IPS DF 6.9 (cell line): Measurements from ENCODE around the gene PLD1.

ENCODE experiments used
- DNase-seq: peaks from one replicate; pipeline ENCODE4 v3.0.0-alpha.2; 2013; ENCODE audit warnings: low read depth, low spot score
- H3K27ac ChIP-seq: one replicate; pipeline ENCODE4 v1.5.1; 2013; ENCODE audit warnings: low read length, control low read depth
- H3K27me3 ChIP-seq: 2 replicates; pipeline ENCODE4 v1.6.1; 2013; ENCODE audit warnings: mild to moderate bottlenecking, low read length; ENCODE audit not compliant: control insufficient read depth, insufficient read depth
- H3K36me3 ChIP-seq: 2 replicates; pipeline ENCODE4 v1.6.1; 2013; ENCODE audit warnings: low read length; ENCODE audit not compliant: control insufficient read depth, insufficient read depth
- H3K4me1 ChIP-seq: 2 replicates; pipeline ENCODE4 v1.6.1; 2013; ENCODE audit warnings: low read length; ENCODE audit not compliant: control insufficient read depth, insufficient read depth
- H3K4me3 ChIP-seq: 2 replicates; pipeline ENCODE4 v1.5.1; 2013; ENCODE audit warnings: mild to moderate bottlenecking, low read length
- H3K9me3 ChIP-seq: 2 replicates; pipeline ENCODE4 v1.6.1; 2013; ENCODE audit warnings: low read length, inconsistent platforms; ENCODE audit not compliant: control insufficient read depth, insufficient read depth
- WGBS: extraction: QIAGEN DNeasy Blood & Tissue Kit; methylation state at CpG from one replicate; pipeline ENCODE4 v1.1.7; 2013; ENCODE audit warnings: mixed read lengths, missing lambda C conversion rate; ENCODE audit not compliant: insufficient read length, insufficient coverage; 5-methylcytosine and 5-hydroxymethylcytosine counted together

PLD1 gene

GRCh38 chr3:171685116-171685895 lies 125.0 kb downstream of the PLD1 start:
- Histone ChIP-seq H3K4me3 (no peak overlapping the region), H3K27ac (no peak overlapping the region), H3K27me3 (no peaks in the 10 kb centered on the region), H3K9me3 (no peaks in the 10 kb centered on the region), H3K36me3 (no peaks in the 10 kb centered on the region), H3K4me1 (no peaks in the 10 kb centered on the region)
- WGBS, result no CpG with 5 or more reads among the region's 6 CpGs
- DNase-seq, result no peak

GRCh38 chr3:171684221-171684620 lies 126.1 kb downstream of the PLD1 start:
- Histone ChIP-seq H3K4me3 (no peak overlapping the region), H3K9me3 (no peaks in the 10 kb centered on the region), H3K4me1 (no peaks in the 10 kb centered on the region), H3K36me3 (no peaks in the 10 kb centered on the region), H3K27me3 (no peaks in the 10 kb centered on the region), H3K27ac (no peak overlapping the region)
- no peak for DNase-seq
- WGBS, result no CpG with 5 or more reads among the region's 2 CpGs

GRCh38 chr3:171682743-171683142 lies 127.5 kb downstream of the PLD1 start:
- Histone ChIP-seq H3K36me3 (no peaks in the 10 kb centered on the region), H3K27ac (no peak overlapping the region), H3K9me3 (no peaks in the 10 kb centered on the region), H3K27me3 (no peaks in the 10 kb centered on the region), H3K4me3 (no peak overlapping the region), H3K4me1 (no peaks in the 10 kb centered on the region)
- no peak for DNase-seq
- no CpG with 5 or more reads among the region's 3 CpGs for WGBS

- Histone ChIP-seq H3K36me3 (no peaks in the 10 kb centered on the region), H3K27ac (no peak overlapping the region), H3K9me3 (no peaks in the 10 kb centered on the region), H3K4me1 (no peaks in the 10 kb centered on the region), H3K4me3 (no peak overlapping the region), H3K27me3 (no peaks in the 10 kb centered on the region)
- no peak for DNase-seq
- no CpG with 5 or more reads among the region's 6 CpGs for WGBS
Observed at GRCh38 chr3:171680726-171681411, 129.4 kb downstream of the PLD1 start.

- Histone ChIP-seq H3K4me1 (no peaks in the 10 kb centered on the region), H3K27ac (no peak overlapping the region), H3K27me3 (no peaks in the 10 kb centered on the region), H3K36me3 (no peaks in the 10 kb centered on the region), H3K4me3 (no peak overlapping the region), H3K9me3 (no peaks in the 10 kb centered on the region)
- WGBS, result no CpG with 5 or more reads among the region's 3 CpGs
- DNase-seq, result no peak
Observed at GRCh38 chr3:171678971-171679492, 131.3 kb downstream of the PLD1 start.

- Histone ChIP-seq H3K36me3 (no peaks in the 10 kb centered on the region), H3K27me3 (no peaks in the 10 kb centered on the region), H3K27ac (no peak overlapping the region), H3K4me1 (no peaks in the 10 kb centered on the region), H3K4me3 (no peak overlapping the region), H3K9me3 (no peaks in the 10 kb centered on the region)
- DNase-seq, result no peak
- no CpG with 5 or more reads among the region's 1 CpG for WGBS
Observed at GRCh38 chr3:171677706-171678105, 132.6 kb downstream of the PLD1 start.

GRCh38 chr3:171676601-171677175 lies 133.6 kb downstream of the PLD1 start:
- Histone ChIP-seq H3K36me3 (no peaks in the 10 kb centered on the region), H3K27me3 (no peaks in the 10 kb centered on the region), H3K27ac (no peak overlapping the region), H3K4me3 (no peak overlapping the region), H3K4me1 (no peaks in the 10 kb centered on the region), H3K9me3 (no peaks in the 10 kb centered on the region)
- no peak for DNase-seq
- no CpG with 5 or more reads among the region's 10 CpGs for WGBS

GRCh38 chr3:171673951-171674350 lies 136.3 kb downstream of the PLD1 start:
- WGBS, result no CpG with 5 or more reads among the region's 1 CpG
- DNase-seq, result no peak

GRCh38 chr3:171672538-171672937 lies 137.7 kb downstream of the PLD1 start:
- Histone ChIP-seq H3K27me3 (no peaks in the 10 kb centered on the region), H3K4me3 (no peak overlapping the region), H3K4me1 (no peaks in the 10 kb centered on the region), H3K27ac (no peak overlapping the region), H3K9me3 (no peaks in the 10 kb centered on the region), H3K36me3 (no peaks in the 10 kb centered on the region)
- no peak for DNase-seq
- WGBS, result no CpG with 5 or more reads among the region's 5 CpGs

More at GRCh38 chr3:171673951-171674350, 136.3 kb downstream of the PLD1 start:
- no peak overlapping the region for H3K4me3 ChIP-seq
- H3K27ac ChIP-seq, result no peak overlapping the region
- no peaks in the 10 kb centered on the region for H3K36me3 ChIP-seq
- no peaks in the 10 kb centered on the region for H3K9me3 ChIP-seq
- no peaks in the 10 kb centered on the region for H3K4me1 ChIP-seq
- H3K27me3 ChIP-seq, result no peaks in the 10 kb centered on the region

GRCh38 chr3:171672124-171672523 lies 138.2 kb downstream of the PLD1 start:
- WGBS, result no CpG with 5 or more reads among the region's 3 CpGs

More at GRCh38 chr3:171672124-171672523, 138.2 kb downstream of the PLD1 start:
- no peak for DNase-seq
- Histone ChIP-seq H3K27me3 (no peaks in the 10 kb centered on the region), H3K9me3 (no peaks in the 10 kb centered on the region), H3K36me3 (no peaks in the 10 kb centered on the region), H3K27ac (no peak overlapping the region), H3K4me3 (no peak overlapping the region), H3K4me1 (no peaks in the 10 kb centered on the region)
